Caco-2 (cell line): ENCODE data around the gene FAM13B. TPM values are rescaled to one million over a fixed set of nuclear protein-coding genes. Genes with fewer than 3 reads are reported as not detected.

ENCODE experiments used
- BruUV-seq: library from RNA; stranded (reverse); fragments of 400-500 nt; replicated peaks from 2 replicates; lab custom pipeline; 2021; lab: Mats Ljungman, UMichigan
- CTCF ChIA-PET: fragments of 300-600 bp; sonication (Branson Sonifier 250); formaldehyde crosslinking; loops from one replicate; lab custom pipeline; 2022; ENCODE audit warnings: antibody characterized with exemption; lab: Charles Lee
- POLR2A ChIA-PET: fragments of 300-600 bp; sonication (Branson Sonifier 250); formaldehyde crosslinking; loops from one replicate; lab custom pipeline; 2022; ENCODE audit warnings: antibody characterized with exemption; lab: Charles Lee
- DNase-seq, 2 experiments: peaks; one replicate each; pipeline versions ENCODE4 v3.0.0 to v3.0.0-alpha.2; 2020 to 2022
- H3K27me3 ChIP-seq: replicated peaks from 2 replicates; pipeline ENCODE4 v1.6.0; 2011; ENCODE audit warnings: low read length; ENCODE audit not compliant: control insufficient read depth, insufficient read depth
- H3K36me3 ChIP-seq: 2 replicates; pipeline ENCODE4 v1.5.1; 2011; ENCODE audit warnings: low read length; ENCODE audit not compliant: control insufficient read depth, insufficient read depth
- H3K4me1 ChIP-seq: fragments of 250-450 bp; sonication (Bioruptor Pico); 2 replicates; pipeline ENCODE4 v1.5.1; 2020; ENCODE audit warnings: mild to moderate bottlenecking
- H3K4me3 ChIP-seq: 2 replicates; pipeline ENCODE4 v1.5.1; 2011; ENCODE audit warnings: low read depth, mild to moderate bottlenecking, control low read depth, low read length
- H3K9me3 ChIP-seq: fragments of 250-450 bp; sonication (Bioruptor Pico); 2 replicates; pipeline ENCODE4 v1.5.1; 2020; ENCODE audit warnings: mild to moderate bottlenecking, moderate library complexity
- H3K27ac Mint-ChIP-seq: one replicate; pipeline ENCODE4 v1.8.0; 2022; ENCODE audit warnings: mixed read lengths; ENCODE audit not compliant: unreplicated experiment
- H3K27me3 Mint-ChIP-seq: one replicate; pipeline ENCODE4 v1.8.0; 2022; ENCODE audit warnings: mixed read lengths; ENCODE audit not compliant: insufficient read depth, unreplicated experiment
- H3K36me3 Mint-ChIP-seq: one replicate; pipeline ENCODE4 v1.8.0; 2022; ENCODE audit warnings: mild to moderate bottlenecking, mixed read lengths; ENCODE audit not compliant: insufficient read depth, unreplicated experiment
- H3K4me1 Mint-ChIP-seq: one replicate; pipeline ENCODE4 v1.8.0; 2022; ENCODE audit warnings: low read depth, mixed read lengths; ENCODE audit not compliant: unreplicated experiment
- H3K4me3 Mint-ChIP-seq: one replicate; pipeline ENCODE4 v1.8.0; 2022; ENCODE audit warnings: mild to moderate bottlenecking, moderate library complexity, mixed read lengths; ENCODE audit not compliant: unreplicated experiment
- H3K9me3 Mint-ChIP-seq: one replicate; pipeline ENCODE4 v1.8.0; 2022; ENCODE audit warnings: mixed read lengths; ENCODE audit not compliant: unreplicated experiment
- intact Hi-C: fragments of 100-400 bp; cut with micrococcal nuclease; formaldehyde crosslinking; loops from one replicate; pipeline ENCODE4 v1.10.0; 2022; ENCODE audit not compliant: unreplicated experiment
- total RNA-seq: library from RNA; stranded (reverse); gene quantifications from 2 replicates; pipeline ENCODE4 v1.2.3, GENCODE V29; 2022
- TF ChIP-seq, protein P1 (sequence below), 2 experiments: fragments of 200-600 bp in 1 of 2; IDR thresholded peaks; 1 replicate in 1 of 2; 2 replicates in 1 of 2; pipeline versions ENCODE4 v1.5.1 to v1.8.0; 2011 to 2022; ENCODE audit warnings: antibody characterized with exemption in 1 of 2, control low read depth in 1 of 2, inconsistent platforms in 1 of 2, low read depth in 1 of 2, low read length in 1 of 2, mild to moderate bottlenecking in 1 of 2, moderate library complexity in 1 of 2; ENCODE audit not compliant: insufficient read depth in 1 of 2, severe bottlenecking in 1 of 2, unreplicated experiment in 1 of 2

The FAM13B gene
- total RNA-seq, 1 experiment from 2014 or later = 55.8 TPM

GRCh38 chr5:137916923-137917322 lies 116.0 kb downstream of the FAM13B start:
- intact Hi-C loops = no loop called here
- ChIA-PET CTCF (no interaction called here), POLR2A (no interaction called here)

DNA sequence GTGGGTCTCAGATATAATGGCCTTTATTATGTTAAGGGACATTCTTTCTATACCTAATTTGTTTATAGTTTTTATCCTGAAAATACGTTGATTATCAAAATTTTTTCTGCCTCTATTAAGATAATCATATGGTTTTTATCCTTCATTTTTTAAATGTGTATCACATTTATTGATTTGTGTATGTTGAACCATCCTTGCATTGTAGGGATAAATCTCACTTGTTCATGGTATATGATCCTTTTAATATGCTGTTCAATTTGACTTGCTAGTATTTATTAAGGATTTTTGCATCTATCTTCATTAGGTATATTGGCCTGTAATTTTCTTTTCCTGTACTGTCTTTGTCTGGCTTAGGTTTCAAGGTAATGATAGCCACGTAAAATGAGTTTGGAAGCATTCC lies 118.1 kb downstream of the FAM13B start:
- no TSS peak for BruUV-seq
- H3K36me3 ChIP-seq = no peaks in the 10 kb centered on the region
- no peak overlapping the region for H3K4me3 ChIP-seq
- Mint-ChIP-seq H3K4me1 (no peaks in the 10 kb centered on the region), H3K9me3 (peaks cover 16% of the 10 kb centered on the region), H3K4me3 (no peak overlapping the region), H3K27me3 (no peaks in the 10 kb centered on the region), H3K27ac (no peak overlapping the region), H3K36me3 (no peaks in the 10 kb centered on the region)
- H3K4me1 ChIP-seq = no peaks in the 10 kb centered on the region
- DNase-seq = no peak
- TF ChIP-seq, protein P1, sequence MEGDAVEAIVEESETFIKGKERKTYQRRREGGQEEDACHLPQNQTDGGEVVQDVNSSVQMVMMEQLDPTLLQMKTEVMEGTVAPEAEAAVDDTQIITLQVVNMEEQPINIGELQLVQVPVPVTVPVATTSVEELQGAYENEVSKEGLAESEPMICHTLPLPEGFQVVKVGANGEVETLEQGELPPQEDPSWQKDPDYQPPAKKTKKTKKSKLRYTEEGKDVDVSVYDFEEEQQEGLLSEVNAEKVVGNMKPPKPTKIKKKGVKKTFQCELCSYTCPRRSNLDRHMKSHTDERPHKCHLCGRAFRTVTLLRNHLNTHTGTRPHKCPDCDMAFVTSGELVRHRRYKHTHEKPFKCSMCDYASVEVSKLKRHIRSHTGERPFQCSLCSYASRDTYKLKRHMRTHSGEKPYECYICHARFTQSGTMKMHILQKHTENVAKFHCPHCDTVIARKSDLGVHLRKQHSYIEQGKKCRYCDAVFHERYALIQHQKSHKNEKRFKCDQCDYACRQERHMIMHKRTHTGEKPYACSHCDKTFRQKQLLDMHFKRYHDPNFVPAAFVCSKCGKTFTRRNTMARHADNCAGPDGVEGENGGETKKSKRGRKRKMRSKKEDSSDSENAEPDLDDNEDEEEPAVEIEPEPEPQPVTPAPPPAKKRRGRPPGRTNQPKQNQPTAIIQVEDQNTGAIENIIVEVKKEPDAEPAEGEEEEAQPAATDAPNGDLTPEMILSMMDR (IDR thresholded peaks at IDR 0.05; ENCODE audit: insufficient read depth in 1 of 2, low read depth in 1 of 2, low read length in 1 of 2, severe bottlenecking in 1 of 2, unreplicated experiment in 1 of 2) = no peak
- H3K9me3 ChIP-seq = no peaks in the 10 kb centered on the region
- H3K27me3 ChIP-seq = no peaks in the 10 kb centered on the region
- POLR2A ChIA-PET = no interaction called here
- CTCF ChIA-PET = no interaction called here
- intact Hi-C loops = no loop called here

More at GRCh38 chr5:137916923-137917322, 116.0 kb downstream of the FAM13B start:
- H3K4me3 Mint-ChIP-seq = no peak overlapping the region
- no peak for DNase-seq
- H3K4me3 ChIP-seq = no peak overlapping the region
- H3K9me3 ChIP-seq = no peaks in the 10 kb centered on the region
- H3K4me1 Mint-ChIP-seq = no peaks in the 10 kb centered on the region
- no peaks in the 10 kb centered on the region for H3K27me3 ChIP-seq
- no peak overlapping the region for H3K27ac Mint-ChIP-seq
- BruUV-seq = no TSS peak
- H3K36me3 Mint-ChIP-seq = no peaks in the 10 kb centered on the region
- H3K4me1 ChIP-seq = no peaks in the 10 kb centered on the region
- TF ChIP-seq, protein P1 (IDR thresholded peaks at IDR 0.05; ENCODE audit: insufficient read depth in 1 of 2, low read depth in 1 of 2, low read length in 1 of 2, severe bottlenecking in 1 of 2, unreplicated experiment in 1 of 2) = no peak
- H3K36me3 ChIP-seq = no peaks in the 10 kb centered on the region
- H3K27me3 Mint-ChIP-seq = no peaks in the 10 kb centered on the region
- H3K9me3 Mint-ChIP-seq = peaks cover 16% of the 10 kb centered on the region

DNA sequence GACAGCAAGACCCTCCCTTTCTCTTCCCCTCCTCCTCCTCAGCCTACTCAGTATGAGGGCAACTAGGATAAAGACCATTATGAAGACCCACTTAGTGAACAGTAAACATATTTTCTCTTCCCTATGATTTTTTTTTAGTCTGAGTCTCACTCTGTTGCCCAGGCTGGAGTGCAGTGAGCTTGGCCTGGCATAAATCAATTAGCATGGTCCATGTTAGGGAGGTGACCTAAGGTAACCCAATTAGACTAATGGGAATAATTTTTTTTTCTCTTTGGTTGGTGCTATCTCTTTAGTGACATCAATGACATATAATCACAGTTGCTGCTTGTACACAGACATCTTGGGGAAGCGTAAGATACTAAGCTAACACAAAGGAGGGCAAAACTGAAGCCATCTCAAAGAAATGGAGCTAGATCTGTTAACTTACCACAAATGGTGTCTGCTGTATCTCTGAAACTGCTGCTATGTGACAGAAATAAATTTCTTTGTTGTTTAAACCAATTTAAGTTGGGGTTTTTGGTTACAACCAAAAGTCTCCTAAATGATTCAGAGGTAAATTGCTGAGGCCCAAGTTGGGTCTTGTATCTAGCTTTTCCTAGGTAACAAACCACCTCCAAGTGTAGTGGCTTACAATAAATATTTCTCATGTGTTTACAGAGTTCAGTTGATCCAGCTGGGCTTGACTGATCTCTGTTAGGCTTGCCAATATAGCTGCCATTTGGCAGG lies 130.3 kb downstream of the FAM13B start:
- DNase-seq = no peak
- Mint-ChIP-seq H3K4me1 (no peaks in the 10 kb centered on the region), H3K27ac (no peak overlapping the region), H3K27me3 (no peaks in the 10 kb centered on the region), H3K9me3 (no peaks in the 10 kb centered on the region), H3K36me3 (no peaks in the 10 kb centered on the region), H3K4me3 (no peak overlapping the region)
- POLR2A ChIA-PET = no interaction called here
- no peaks in the 10 kb centered on the region for H3K36me3 ChIP-seq
- no TSS peak for BruUV-seq
- H3K4me3 ChIP-seq = no peak overlapping the region
- H3K9me3 ChIP-seq = no peaks in the 10 kb centered on the region
- TF ChIP-seq, protein P1 (IDR thresholded peaks at IDR 0.05; ENCODE audit: insufficient read depth in 1 of 2, low read depth in 1 of 2, low read length in 1 of 2, severe bottlenecking in 1 of 2, unreplicated experiment in 1 of 2) = no peak
- intact Hi-C loops = no loop called here
- no peaks in the 10 kb centered on the region for H3K4me1 ChIP-seq
- CTCF ChIA-PET = no interaction called here
- H3K27me3 ChIP-seq = no peaks in the 10 kb centered on the region
